HCT116 (cell line): ENCODE results near the gene COG5. TPM values are rescaled to one million over a fixed set of nuclear protein-coding genes. Genes with fewer than 3 reads are reported as not detected.

ENCODE experiments used
- ATAC-seq: fragments of 200-7000 bp; cut with Tn5 transposase; 2 replicates; pipeline ENCODE4 v1.9.1; 2020; ENCODE audit warnings: mild to moderate bottlenecking, moderate library complexity
- BruUV-seq: library from RNA; stranded (reverse); fragments of 400-500 nt; replicated peaks from 2 replicates; lab custom pipeline; 2021; lab: Mats Ljungman, UMichigan
- CTCF ChIA-PET: fragments of 300-600 bp; sonication (Branson Sonifier 250); formaldehyde crosslinking; loops from one replicate; lab custom pipeline; 2021; ENCODE audit warnings: antibody characterized with exemption; lab: Charles Lee
- POLR2A ChIA-PET: fragments of 300-600, 350-600 bp; sonication (Branson Sonifier 250); formaldehyde crosslinking; loops from one replicate; lab custom pipeline; 2021; ENCODE audit warnings: antibody characterized with exemption; lab: Charles Lee
- RAD21 ChIA-PET, 2 experiments: fragments of 300-600 bp; sonication (Branson Sonifier 250); formaldehyde crosslinking; loops; one replicate each; lab custom pipeline; 2023; ENCODE audit warnings: low total read pairs in 2 of 2; ENCODE audit not compliant: uncharacterized antibody in 2 of 2, unreplicated experiment in 2 of 2, low non-redundant PET in 1 of 2; lab: Charles Lee
- DNase-seq: peaks from one replicate; pipeline ENCODE4 v3.0.0-alpha.2; 2010; ENCODE audit warnings: low read depth, low spot score
- H2AFZ ChIP-seq: fragments of 200-600 bp; shearing (Covaris generic), sonication (generic); 2 replicates; pipeline ENCODE4 v1.6.1; 2017; ENCODE audit warnings: low read depth, mixed run types, mixed read lengths, antibody characterized with exemption, low read length; ENCODE audit not compliant: poor library complexity, severe bottlenecking
- H3K27ac ChIP-seq: 2 replicates; pipeline ENCODE4 v1.5.1; 2012; ENCODE audit warnings: low read depth, low read length
- H3K27me3 ChIP-seq: fragments of 200-600 bp; sonication (generic); 2 replicates; pipeline ENCODE4 v1.6.1; 2016; ENCODE audit warnings: mixed run types, low read length, mixed read lengths; ENCODE audit not compliant: insufficient read depth
- H3K36me3 ChIP-seq, 2 experiments: fragments of 200-500 bp in 1 of 2; fragments of 200-600 bp in 1 of 2; sonication (Bioruptor generic) in 1 of 2; sonication (generic) in 1 of 2; 2 replicates each; pipeline versions ENCODE4 v1.5.1 to v1.6.1; 2014 to 2016; ENCODE audit warnings: low read length in 2 of 2, inconsistent platforms in 1 of 2, mixed read lengths in 1 of 2, mixed run types in 1 of 2; ENCODE audit not compliant: insufficient read depth in 2 of 2, control insufficient read depth in 1 of 2
- H3K4me1 ChIP-seq, 2 experiments: fragments of 200-600 bp in 1 of 2; sonication (generic) in 1 of 2; 2 replicates each; pipeline versions ENCODE4 v1.5.1 to v1.6.1; 2012 to 2017; ENCODE audit warnings: low read length in 2 of 2, inconsistent platforms in 1 of 2, mild to moderate bottlenecking in 1 of 2, mixed read lengths in 1 of 2, mixed run types in 1 of 2, moderate library complexity in 1 of 2; ENCODE audit not compliant: insufficient read depth in 2 of 2, control insufficient read depth in 1 of 2
- H3K4me2 ChIP-seq: fragments of 200-600 bp; sonication (generic); 2 replicates; pipeline ENCODE4 v1.6.1; 2017; ENCODE audit warnings: mixed run types, low read length, mixed read lengths
- H3K4me3 ChIP-seq, 2 experiments: fragments of 200-600 bp in 1 of 2; sonication (generic) in 1 of 2; replicated peaks in 1 of 2; 2 replicates each; pipeline ENCODE4 v1.5.1; 2011 to 2016; ENCODE audit warnings: low read length in 2 of 2, control low read depth in 1 of 2, low read depth in 1 of 2, mild to moderate bottlenecking in 1 of 2, mixed read lengths in 1 of 2, mixed run types in 1 of 2
- H3K79me2 ChIP-seq: fragments of 200-600 bp; sonication (generic); 2 replicates; pipeline ENCODE4 v1.6.1; 2017; ENCODE audit warnings: mild to moderate bottlenecking, mixed run types, low read length, moderate library complexity, mixed read lengths; ENCODE audit not compliant: insufficient read depth
- H3K9ac ChIP-seq: fragments of 200-600 bp; sonication (generic); 2 replicates; pipeline ENCODE4 v1.6.1; 2016; ENCODE audit warnings: low read length, mixed read lengths
- H3K9me2 ChIP-seq: fragments of 200-600 bp; sonication (generic), shearing (Covaris generic); 2 replicates; pipeline ENCODE4 v1.6.1; 2017; ENCODE audit warnings: mixed run types, mild to moderate bottlenecking, moderate library complexity; ENCODE audit not compliant: insufficient read depth
- H3K9me3 ChIP-seq, 2 experiments: fragments of 200-500 bp in 1 of 2; fragments of 200-600 bp in 1 of 2; sonication (Bioruptor generic) in 1 of 2; sonication (generic) in 1 of 2; 2 replicates each; pipeline ENCODE4 v1.6.1; 2014 to 2017; ENCODE audit warnings: low read length in 2 of 2, mixed read lengths in 2 of 2, inconsistent platforms in 1 of 2, low read depth in 1 of 2, mild to moderate bottlenecking in 1 of 2, mixed run types in 1 of 2, moderate library complexity in 1 of 2; ENCODE audit not compliant: control insufficient read depth in 1 of 2, insufficient read depth in 1 of 2
- H4K20me1 ChIP-seq: fragments of 200-600 bp; sonication (generic), shearing (Covaris generic); 2 replicates; pipeline ENCODE4 v1.6.1; 2017; ENCODE audit warnings: mixed run types, mild to moderate bottlenecking, moderate library complexity; ENCODE audit not compliant: insufficient read depth
- CBX3 ChIP-seq: IDR thresholded peaks from 2 replicates; pipeline ENCODE4 v1.6.1; 2012; ENCODE audit warnings: low read depth
- CEBPB ChIP-seq: IDR thresholded peaks from 2 replicates; pipeline ENCODE4 v1.6.1; 2012; ENCODE audit warnings: low read depth
- ELF1 ChIP-seq: IDR thresholded peaks from 2 replicates; pipeline ENCODE4 v1.6.1; 2012; ENCODE audit warnings: low read depth, borderline replicate concordance
- EZH2 ChIP-seq: fragments of 200-600 bp; sonication (generic); IDR thresholded peaks from 2 replicates; pipeline ENCODE4 v1.6.1; 2017; ENCODE audit warnings: antibody characterized with exemption, mixed run types
- FOSL1 ChIP-seq: IDR thresholded peaks from 2 replicates; pipeline ENCODE4 v1.6.1; 2012; ENCODE audit warnings: low read depth
- RAD21 ChIP-seq: IDR thresholded peaks from 2 replicates; pipeline ENCODE4 v1.6.1; 2012; ENCODE audit warnings: low read depth, mild to moderate bottlenecking
- SP1 ChIP-seq: IDR thresholded peaks from 2 replicates; pipeline ENCODE4 v1.6.1; 2012; ENCODE audit warnings: low read depth
- SRF ChIP-seq: IDR thresholded peaks from 2 replicates; pipeline ENCODE4 v1.6.1; 2012; ENCODE audit warnings: low read depth
- YY1 ChIP-seq: IDR thresholded peaks from 2 replicates; pipeline ENCODE4 v1.6.1; 2011; ENCODE audit warnings: low read length, low read depth, moderate library complexity, mild to moderate bottlenecking; ENCODE audit not compliant: insufficient replicate concordance; ENCODE audit errors: extremely low read depth
- ZNF274 ChIP-seq: fragments of 200-500 bp; sonication (Bioruptor generic); IDR thresholded peaks from 2 replicates; pipeline ENCODE4 v1.6.1; 2014; ENCODE audit warnings: mild to moderate bottlenecking, low read depth, low read length, inconsistent platforms
- intact Hi-C: fragments of 100-400 bp; cut with micrococcal nuclease; formaldehyde crosslinking; loops from 2 replicates; pipeline ENCODE4 v1.10.0; 2022
- total RNA-seq: library from RNA; stranded (reverse); gene quantifications from one replicate; pipeline ENCODE4 v1.2.1, GENCODE V29; 2021; ENCODE audit not compliant: unreplicated experiment
- TF ChIP-seq, protein P1 (sequence below): IDR thresholded peaks from 2 replicates; pipeline ENCODE4 v1.6.1; 2012
- TF ChIP-seq, protein P2 (sequence below): IDR thresholded peaks from 2 replicates; pipeline ENCODE4 v1.6.1; 2011; ENCODE audit warnings: mild to moderate bottlenecking, low read length, moderate library complexity; ENCODE audit not compliant: insufficient replicate concordance; ENCODE audit errors: extremely low read depth
- TF ChIP-seq, protein P3 (sequence below): IDR thresholded peaks from 2 replicates; pipeline ENCODE4 v1.6.1; 2012
- TF ChIP-seq, protein P4 (sequence below), 3 experiments: fragments of 200-600 bp in 1 of 3; sonication (generic) in 1 of 3; IDR thresholded peaks in 2 of 3; conservative IDR thresholded peaks in 1 of 3; 2 replicates each; pipeline ENCODE4 v1.5.1; 2012 to 2017; ENCODE audit warnings: low read depth in 2 of 3, low read length in 2 of 3, antibody characterized with exemption in 1 of 3, borderline replicate concordance in 1 of 3, control low read depth in 1 of 3, mild to moderate bottlenecking in 1 of 3, mixed read lengths in 1 of 3, mixed run types in 1 of 3, moderate library complexity in 1 of 3; ENCODE audit not compliant: insufficient read depth in 1 of 3

Gene COG5
- total RNA-seq, 1 experiment from 2014 or later, result 30.7 TPM

DNA sequence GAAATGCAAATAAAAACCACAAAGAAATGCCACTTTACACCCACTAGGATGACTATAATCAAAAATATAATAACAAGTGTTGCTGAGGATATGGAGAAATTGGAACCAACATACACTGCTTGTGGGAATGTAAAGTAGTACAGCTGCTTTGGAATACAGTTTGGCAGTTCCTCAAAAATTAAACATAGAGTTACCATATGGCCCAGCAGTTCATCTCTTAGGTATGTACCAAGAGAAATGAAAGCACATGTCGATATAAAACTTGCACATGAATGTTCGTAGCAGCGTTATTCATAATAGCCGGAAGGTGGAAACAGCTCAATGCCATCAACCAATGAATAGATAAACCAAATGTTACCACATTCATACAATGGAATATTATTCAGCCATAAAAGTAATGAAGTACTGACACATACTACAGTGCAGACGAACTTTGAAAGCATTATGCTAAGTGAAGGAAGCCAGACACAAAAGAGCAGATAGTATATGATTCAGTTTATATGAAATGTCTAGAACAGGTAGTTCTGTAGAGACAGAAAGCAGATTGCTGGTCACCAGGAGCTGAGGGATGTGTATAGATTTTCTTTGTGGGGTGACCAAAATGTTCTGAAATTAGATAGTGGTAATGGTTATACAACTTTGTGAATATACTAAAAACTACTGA lies 28.8 kb upstream of the COG5 start:
- H3K79me2 ChIP-seq, result peaks cover 6% of the 10 kb centered on the region; the same call in 1 of the 2 replicates
- H3K4me2 ChIP-seq, result no peak overlapping the region
- no peaks in the 10 kb centered on the region for H3K4me1 ChIP-seq
- H3K36me3 ChIP-seq, result peaks cover 0 to 16% of the 10 kb centered on the region in 2 experiments; a peak in 1 of 4 replicates
- no TSS peak for BruUV-seq
- no peak overlapping the region for H3K4me3 ChIP-seq
- no peaks in the 10 kb centered on the region for H3K9me2 ChIP-seq
- ATAC-seq, result no peak
- H3K9ac ChIP-seq, result no peak overlapping the region
- DNase-seq, result no peak
- H3K9me3 ChIP-seq, result no peaks in the 10 kb centered on the region
- RAD21 ChIA-PET, result no interaction called here
- POLR2A ChIA-PET, result no interaction called here
- H3K27ac ChIP-seq, result no peak overlapping the region
- TF ChIP-seq EZH2 (no peak), SP1 (no peak), RAD21 (no peak), ELF1 (no peak), YY1 (no peak), CEBPB (no peak), ZNF274 (no peak), CBX3 (no peak), SRF (no peak), FOSL1 (no peak)
- TF ChIP-seq, protein P1, sequence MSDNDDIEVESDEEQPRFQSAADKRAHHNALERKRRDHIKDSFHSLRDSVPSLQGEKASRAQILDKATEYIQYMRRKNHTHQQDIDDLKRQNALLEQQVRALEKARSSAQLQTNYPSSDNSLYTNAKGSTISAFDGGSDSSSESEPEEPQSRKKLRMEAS, result no peak
- TF ChIP-seq, protein P2, sequence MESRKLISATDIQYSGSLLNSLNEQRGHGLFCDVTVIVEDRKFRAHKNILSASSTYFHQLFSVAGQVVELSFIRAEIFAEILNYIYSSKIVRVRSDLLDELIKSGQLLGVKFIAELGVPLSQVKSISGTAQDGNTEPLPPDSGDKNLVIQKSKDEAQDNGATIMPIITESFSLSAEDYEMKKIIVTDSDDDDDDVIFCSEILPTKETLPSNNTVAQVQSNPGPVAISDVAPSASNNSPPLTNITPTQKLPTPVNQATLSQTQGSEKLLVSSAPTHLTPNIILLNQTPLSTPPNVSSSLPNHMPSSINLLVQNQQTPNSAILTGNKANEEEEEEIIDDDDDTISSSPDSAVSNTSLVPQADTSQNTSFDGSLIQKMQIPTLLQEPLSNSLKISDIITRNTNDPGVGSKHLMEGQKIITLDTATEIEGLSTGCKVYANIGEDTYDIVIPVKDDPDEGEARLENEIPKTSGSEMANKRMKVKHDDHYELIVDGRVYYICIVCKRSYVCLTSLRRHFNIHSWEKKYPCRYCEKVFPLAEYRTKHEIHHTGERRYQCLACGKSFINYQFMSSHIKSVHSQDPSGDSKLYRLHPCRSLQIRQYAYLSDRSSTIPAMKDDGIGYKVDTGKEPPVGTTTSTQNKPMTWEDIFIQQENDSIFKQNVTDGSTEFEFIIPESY, result no peak
- TF ChIP-seq, protein P3, sequence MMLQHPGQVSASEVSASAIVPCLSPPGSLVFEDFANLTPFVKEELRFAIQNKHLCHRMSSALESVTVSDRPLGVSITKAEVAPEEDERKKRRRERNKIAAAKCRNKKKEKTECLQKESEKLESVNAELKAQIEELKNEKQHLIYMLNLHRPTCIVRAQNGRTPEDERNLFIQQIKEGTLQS, result no peak
- TF ChIP-seq, protein P4, sequence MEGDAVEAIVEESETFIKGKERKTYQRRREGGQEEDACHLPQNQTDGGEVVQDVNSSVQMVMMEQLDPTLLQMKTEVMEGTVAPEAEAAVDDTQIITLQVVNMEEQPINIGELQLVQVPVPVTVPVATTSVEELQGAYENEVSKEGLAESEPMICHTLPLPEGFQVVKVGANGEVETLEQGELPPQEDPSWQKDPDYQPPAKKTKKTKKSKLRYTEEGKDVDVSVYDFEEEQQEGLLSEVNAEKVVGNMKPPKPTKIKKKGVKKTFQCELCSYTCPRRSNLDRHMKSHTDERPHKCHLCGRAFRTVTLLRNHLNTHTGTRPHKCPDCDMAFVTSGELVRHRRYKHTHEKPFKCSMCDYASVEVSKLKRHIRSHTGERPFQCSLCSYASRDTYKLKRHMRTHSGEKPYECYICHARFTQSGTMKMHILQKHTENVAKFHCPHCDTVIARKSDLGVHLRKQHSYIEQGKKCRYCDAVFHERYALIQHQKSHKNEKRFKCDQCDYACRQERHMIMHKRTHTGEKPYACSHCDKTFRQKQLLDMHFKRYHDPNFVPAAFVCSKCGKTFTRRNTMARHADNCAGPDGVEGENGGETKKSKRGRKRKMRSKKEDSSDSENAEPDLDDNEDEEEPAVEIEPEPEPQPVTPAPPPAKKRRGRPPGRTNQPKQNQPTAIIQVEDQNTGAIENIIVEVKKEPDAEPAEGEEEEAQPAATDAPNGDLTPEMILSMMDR (IDR thresholded peaks at IDR 0.05 in 2 of 3, conservative IDR thresholded peaks at IDR 0.05 in 1 of 3; ENCODE audit: borderline replicate concordance in 1 of 3, insufficient read depth in 1 of 3, low read depth in 2 of 3, low read length in 2 of 3), result no peak
- CTCF ChIA-PET, result no interaction called here
- no peaks in the 10 kb centered on the region for H4K20me1 ChIP-seq
- intact Hi-C loops, result loop anchor here (10.0 kb wide), 1 partner anchor 338 kb away; no protein-coding TSS in a partner anchor
- H3K27me3 ChIP-seq, result no peaks in the 10 kb centered on the region
- no peak overlapping the region for H2AFZ ChIP-seq
